ENCODE measurements around the gene ITPK1.
"Not testable (repeated sequence)": the region's sequence is repeated elsewhere in the genome, so short reads cannot be mapped to it uniquely, and the experiment has no call there.

ITPK1 gene

GRCh38 chr14:93131257-93131820, 15.6 kb upstream of the ITPK1 start:
- DNase-seq (ENCODE audit: low read depth in 2 of 2), result not testable (repeated sequence)

- DNase-seq (ENCODE audit: low read depth in 2 of 2), result no peak
Observed at GRCh38 chr14:93128725-93129459, 13.2 kb upstream of the ITPK1 start.

- no peak for DNase-seq (ENCODE audit: low read depth in 2 of 2)
Observed at GRCh38 chr14:93126111-93126510, 10.4 kb upstream of the ITPK1 start.

GRCh38 chr14:93122826-93123225, 7.1 kb upstream of the ITPK1 start:
- no peak for DNase-seq (ENCODE audit: low read depth in 2 of 2)

- DNase-seq (ENCODE audit: low read depth in 2 of 2), result no peak
Observed at GRCh38 chr14:93121030-93121834, 5.5 kb upstream of the ITPK1 start.

- DNase-seq (ENCODE audit: low read depth in 2 of 2), result no peak
Observed at GRCh38 chr14:93120517-93120916, 4.8 kb upstream of the ITPK1 start.

DNA sequence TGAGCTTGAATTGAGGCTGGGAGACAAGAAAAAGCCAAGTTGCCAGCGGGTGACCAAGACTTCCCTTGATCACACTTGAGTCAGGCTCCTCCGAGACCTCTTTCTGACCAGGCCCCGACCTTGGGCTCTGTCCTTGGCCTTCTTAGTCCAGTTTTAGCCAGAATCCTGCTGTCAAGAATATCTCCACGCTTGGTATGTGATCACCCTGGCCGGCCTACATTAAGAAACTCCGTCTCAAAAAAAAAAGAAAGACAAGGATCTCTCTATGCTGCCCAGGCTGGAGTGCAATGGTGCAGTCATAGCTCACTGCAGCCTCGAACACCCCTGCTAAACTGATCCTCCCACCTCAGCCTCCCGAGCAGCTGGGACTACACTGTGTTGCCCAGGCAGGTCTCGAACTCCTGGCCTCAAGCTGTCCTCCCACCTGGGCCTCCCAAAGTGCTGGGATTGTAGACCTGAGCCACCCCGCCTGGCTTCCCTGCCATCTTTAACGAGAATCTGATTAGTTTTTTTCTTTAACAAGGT, 1.0 kb upstream of the ITPK1 start:
- DNase-seq (ENCODE audit: low read depth in 2 of 2), result no peak

- peak; percentile 69 to 74 for DNase-seq (ENCODE audit: low read depth in 2 of 2)
Observed at GRCh38 chr14:93115069-93115820, 480 bp downstream of the ITPK1 start.

- DNase-seq (ENCODE audit: low read depth in 2 of 2), result no peak
Observed at GRCh38 chr14:93114713-93115068, 1.0 kb downstream of the ITPK1 start.

GRCh38 chr14:93114068-93114710, 1.5 kb downstream of the ITPK1 start:
- no peak for DNase-seq (ENCODE audit: low read depth in 2 of 2)

GRCh38 chr14:93113678-93114067, 2.1 kb downstream of the ITPK1 start:
- no peak for DNase-seq (ENCODE audit: low read depth in 2 of 2)

DNA sequence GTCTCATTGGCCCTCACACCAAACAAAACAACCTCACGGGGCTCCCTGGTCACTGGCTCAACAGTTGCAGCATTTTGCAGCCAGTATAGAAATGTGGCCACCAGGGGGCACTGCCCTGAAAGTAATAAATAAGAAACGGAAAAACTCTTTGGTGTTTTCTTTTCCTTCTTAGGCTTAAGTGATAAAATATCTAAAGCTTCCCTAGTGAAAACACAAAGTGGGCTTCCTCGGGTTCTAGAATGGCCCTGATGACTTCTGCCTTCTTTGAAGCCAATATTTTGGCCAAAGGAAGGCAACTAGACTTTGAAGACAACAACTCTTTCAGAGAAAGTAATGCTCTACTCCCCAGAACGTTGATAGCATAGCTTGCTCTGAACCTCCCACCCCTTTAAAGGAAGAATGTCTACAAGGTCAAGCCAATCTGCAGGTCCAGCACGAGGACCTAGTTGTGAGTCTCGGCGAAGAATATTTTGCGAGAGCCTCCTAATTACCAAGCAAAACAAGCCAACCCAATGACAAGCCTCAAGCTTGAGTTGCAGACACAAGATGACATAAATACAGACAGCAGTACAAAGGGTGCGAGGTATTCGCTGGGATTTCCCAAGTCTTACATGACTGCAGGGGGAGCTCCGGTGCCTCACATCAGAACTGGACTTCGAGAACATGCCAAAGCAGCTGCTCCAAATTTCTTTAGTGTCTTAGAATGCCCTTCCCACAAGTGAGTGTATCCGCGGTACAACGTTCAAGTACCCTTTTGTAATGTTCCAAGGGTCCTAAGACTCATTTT, 2.6 kb downstream of the ITPK1 start:
- peak; percentile 42 for DNase-seq (ENCODE audit: low read depth in 2 of 2)

DNA sequence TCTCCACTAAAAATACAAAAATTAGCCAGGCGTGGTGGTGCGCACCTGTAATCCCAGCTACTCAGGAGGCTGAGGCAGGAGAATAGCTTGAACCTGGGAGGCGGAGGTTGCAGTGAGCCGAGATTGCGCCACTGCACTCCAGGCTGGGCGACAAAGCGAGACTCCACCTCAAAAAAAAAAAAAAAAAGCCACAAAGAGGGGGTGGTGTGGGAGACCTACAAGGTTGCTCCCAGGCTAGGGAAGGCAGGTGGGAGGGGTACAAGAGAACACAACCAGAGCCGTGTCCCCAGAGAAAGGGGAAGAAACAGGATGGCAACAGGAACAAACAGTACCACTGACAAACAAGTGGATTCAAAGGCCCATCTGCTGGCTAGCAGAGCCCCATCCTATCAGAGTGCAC, 4.2 kb downstream of the ITPK1 start:
- DNase-seq (ENCODE audit: low read depth in 2 of 2), result not testable (repeated sequence)

DNA sequence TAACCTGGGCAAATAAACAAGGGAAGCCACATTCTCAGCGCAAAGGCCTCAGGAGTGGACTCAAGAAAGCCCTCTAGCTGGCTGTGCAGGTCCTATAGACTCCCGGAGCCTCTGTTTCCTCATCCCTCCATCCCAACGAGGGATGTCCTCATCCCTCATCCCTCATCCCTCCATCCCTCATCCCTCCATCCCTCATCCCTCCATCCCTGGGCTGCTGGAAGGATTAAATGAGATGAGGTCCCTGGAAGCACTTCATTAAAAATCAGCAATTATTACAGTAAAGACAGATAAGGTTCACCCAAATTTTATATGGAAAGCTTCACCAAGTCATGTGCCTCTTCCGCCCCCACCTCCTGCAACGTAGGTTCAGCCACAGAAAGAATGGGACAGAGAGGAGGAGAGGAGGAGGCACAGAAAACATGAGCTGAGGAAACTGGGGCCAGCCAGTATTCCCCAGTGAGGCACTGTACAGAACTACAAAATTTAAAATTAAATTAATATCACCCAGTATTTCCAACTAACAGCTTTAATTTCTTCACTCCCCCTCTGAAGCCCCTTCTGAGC, 4.8 kb downstream of the ITPK1 start:
- no peak for DNase-seq (ENCODE audit: low read depth in 2 of 2)

- no peak for DNase-seq (ENCODE audit: low read depth in 2 of 2)
Observed at GRCh38 chr14:93109572-93110481, 5.9 kb downstream of the ITPK1 start.

DNA sequence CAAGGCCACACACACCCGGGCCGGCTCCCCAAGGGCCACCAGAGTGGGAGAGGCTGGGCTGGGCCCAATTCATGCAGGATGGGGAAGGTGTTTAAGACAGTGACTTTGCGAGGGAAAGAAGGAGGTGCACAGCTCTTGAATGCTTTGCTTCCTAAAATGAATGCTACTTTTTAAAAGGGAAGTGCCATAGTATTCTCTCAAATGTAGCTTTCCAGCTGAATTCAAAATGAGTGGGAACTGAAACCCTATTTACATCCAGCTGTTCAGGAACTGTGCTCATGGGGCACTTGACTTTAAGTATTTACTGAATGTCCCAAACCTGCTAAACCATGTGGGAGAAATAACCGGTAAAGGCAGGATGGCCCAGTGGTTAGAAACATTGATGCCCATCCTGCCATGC, 7.6 kb downstream of the ITPK1 start:
- no peak for DNase-seq (ENCODE audit: low read depth in 2 of 2)

DNA sequence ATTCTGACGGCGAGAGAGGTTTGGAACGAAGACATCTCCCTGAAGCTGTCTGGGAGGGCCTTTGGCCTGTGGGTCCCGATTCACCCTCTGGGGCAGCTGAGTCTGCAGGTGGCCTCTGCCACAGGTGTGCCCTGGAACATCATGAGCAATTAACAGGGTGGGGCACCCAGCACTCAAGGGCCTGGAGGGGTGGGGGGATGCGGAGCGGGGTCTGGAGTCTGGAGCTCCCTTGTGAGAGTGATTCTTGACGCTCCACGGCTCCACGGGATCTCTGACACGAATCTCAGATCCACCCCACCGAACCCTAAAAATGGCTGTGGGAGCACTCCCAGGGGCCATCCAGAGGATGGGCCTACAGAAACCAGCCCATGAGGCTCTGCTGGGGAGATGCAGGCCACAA, 8.3 kb downstream of the ITPK1 start:
- no peak for DNase-seq (ENCODE audit: low read depth in 2 of 2)

DNA sequence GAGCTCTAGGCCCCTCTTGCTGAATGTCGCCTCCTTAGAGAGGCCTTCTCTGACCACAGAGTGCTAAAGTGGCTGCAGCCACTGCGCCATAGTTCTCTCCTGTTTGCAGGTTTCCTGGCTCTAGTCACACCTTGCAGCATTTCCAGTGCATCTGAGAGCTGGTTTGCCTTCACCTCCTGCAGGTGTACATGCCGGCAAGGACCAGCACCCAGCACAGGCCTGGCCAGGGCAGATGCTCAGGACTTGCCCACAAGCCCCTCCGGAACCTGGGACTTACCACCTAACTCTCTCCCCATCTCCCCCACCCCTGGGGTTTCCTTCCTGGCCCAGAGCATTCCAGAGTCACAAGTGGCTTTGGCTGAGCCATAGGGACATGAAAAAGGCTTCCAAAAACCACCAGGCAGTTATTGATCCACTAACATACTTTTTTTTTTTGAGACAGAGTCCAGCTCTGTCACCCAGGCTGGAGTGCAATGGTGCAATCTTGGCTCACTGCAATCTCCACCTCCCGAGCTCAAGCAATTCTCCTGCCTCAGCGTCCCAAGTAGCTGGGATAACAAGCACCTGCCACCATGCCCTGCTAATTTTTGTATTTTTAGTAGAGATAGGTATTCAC, 9.1 kb downstream of the ITPK1 start:
- DNase-seq (ENCODE audit: low read depth in 2 of 2), result no peak

DNA sequence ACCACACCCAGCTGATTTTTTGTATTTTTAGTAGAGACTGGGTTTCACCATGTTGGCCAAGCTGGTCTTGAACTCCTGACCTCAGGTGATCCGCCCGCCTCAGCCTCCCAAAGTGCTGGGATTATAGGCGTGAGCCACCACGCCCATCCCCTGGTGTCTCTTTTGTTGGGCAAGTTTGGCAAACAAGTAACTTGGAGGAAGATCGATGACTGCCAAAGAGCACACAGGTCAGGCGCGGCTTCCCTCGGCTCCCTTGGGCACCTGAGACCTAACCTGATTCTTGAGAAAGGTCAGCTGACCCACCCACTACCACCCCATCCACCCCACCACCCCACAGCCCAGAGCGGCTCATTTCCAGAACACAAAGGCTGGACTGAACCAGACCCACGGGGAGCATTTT, 9.9 kb downstream of the ITPK1 start:
- not testable (repeated sequence) for DNase-seq (ENCODE audit: low read depth in 2 of 2)

Measured in fibroblast of skin of left quadriceps (primary cell).